CD14-positive monocyte (primary cell): Measurements from ENCODE around the gene ZBTB7C. TPM values are rescaled to one million over a fixed set of nuclear protein-coding genes. Genes with fewer than 3 reads are reported as not detected.

Experiments
- DNase-seq, 3 donors: peaks; one replicate each; pipeline ENCODE4 v3.0.0-alpha.2; 2011 to 2022
- H2AFZ ChIP-seq: 2 replicates; pipeline ENCODE4 v1.6.0; 2012; ENCODE audit warnings: mild to moderate bottlenecking, low read depth, low read length, inconsistent platforms; ENCODE audit not compliant: insufficient read depth, poor library complexity, severe bottlenecking
- H3K27ac ChIP-seq, 2 donors: 1 replicate in 1 of 2; 2 replicates in 1 of 2; pipeline ENCODE4 v1.5.1; 2012 to 2013; ENCODE audit warnings: low read length in 2 of 2, control low read depth in 1 of 2, inconsistent platforms in 1 of 2, low read depth in 1 of 2, mild to moderate bottlenecking in 1 of 2
- H3K27me3 ChIP-seq, 2 donors: one replicate each; pipeline versions ENCODE4 v1.6.0 to v1.6.1; 2011 to 2013; ENCODE audit warnings: low read length in 2 of 2; ENCODE audit not compliant: control insufficient read depth in 2 of 2, insufficient read depth in 2 of 2
- H3K36me3 ChIP-seq, 2 donors: replicated peaks in 1 of 2; 1 replicate in 1 of 2; 2 replicates in 1 of 2; pipeline versions ENCODE4 v1.5.1 to v1.6.1; 2012 to 2013; ENCODE audit warnings: low read length in 2 of 2, control low read depth in 1 of 2, inconsistent platforms in 1 of 2, mild to moderate bottlenecking in 1 of 2; ENCODE audit not compliant: insufficient read depth in 2 of 2, control insufficient read depth in 1 of 2
- H3K4me1 ChIP-seq, 2 donors: 1 replicate in 1 of 2; 2 replicates in 1 of 2; pipeline versions ENCODE4 v1.5.1 to v1.6.1; 2012 to 2013; ENCODE audit warnings: low read length in 2 of 2, control low read depth in 1 of 2, inconsistent platforms in 1 of 2, mild to moderate bottlenecking in 1 of 2, moderate library complexity in 1 of 2; ENCODE audit not compliant: insufficient read depth in 2 of 2, control insufficient read depth in 1 of 2
- H3K4me2 ChIP-seq: replicated peaks from 2 replicates; pipeline ENCODE3; 2012; ENCODE audit warnings: low read length, moderate library complexity, mild to moderate bottlenecking; ENCODE audit not compliant: poor library complexity, severe bottlenecking; ENCODE audit errors: extremely low read depth
- H3K4me3 ChIP-seq, 3 experiments: fragments of 200-600 bp in 1 of 3; sonication (generic) in 1 of 3; replicated peaks in 1 of 3; 1 replicate in 2 of 3; 2 replicates in 1 of 3; pipeline ENCODE4 v1.5.1; 2011 to 2013; ENCODE audit warnings: low read length in 3 of 3, mild to moderate bottlenecking in 3 of 3, control low read depth in 2 of 3, low read depth in 2 of 3, inconsistent platforms in 1 of 3, moderate library complexity in 1 of 3
- H3K79me2 ChIP-seq: 2 replicates; pipeline ENCODE4 v1.6.0; 2012; ENCODE audit warnings: mild to moderate bottlenecking, control low read depth, inconsistent platforms, low read length, moderate library complexity; ENCODE audit not compliant: insufficient read depth
- H3K9ac ChIP-seq: 2 replicates; pipeline ENCODE4 v1.6.0; 2017; ENCODE audit warnings: low read length, mild to moderate bottlenecking; ENCODE audit not compliant: insufficient read depth, poor library complexity, severe bottlenecking
- H3K9me3 ChIP-seq, 2 donors: replicated peaks in 1 of 2; 1 replicate in 1 of 2; 2 replicates in 1 of 2; pipeline versions ENCODE4 v1.5.1 to v1.6.1; 2012 to 2013; ENCODE audit warnings: low read length in 2 of 2, control low read depth in 1 of 2; ENCODE audit not compliant: control insufficient read depth in 1 of 2, insufficient read depth in 1 of 2
- H4K20me1 ChIP-seq: 2 replicates; pipeline ENCODE4 v1.6.0; 2012; ENCODE audit warnings: mild to moderate bottlenecking, low read length, control low read depth, moderate library complexity; ENCODE audit not compliant: insufficient read depth
- H3K27ac Mint-ChIP-seq, 7 donors: one replicate each; pipeline ENCODE4 v1.8.0; 2020; ENCODE audit warnings: mild to moderate bottlenecking in 7 of 7, mixed read lengths in 7 of 7, moderate library complexity in 6 of 7, inconsistent platforms in 2 of 7
- H3K27me3 Mint-ChIP-seq, 3 donors: one replicate each; pipeline ENCODE4 v1.8.0; 2021 to 2022; ENCODE audit warnings: low read depth in 3 of 3, mild to moderate bottlenecking in 3 of 3, mixed read lengths in 3 of 3, moderate library complexity in 3 of 3, inconsistent platforms in 1 of 3
- H3K36me3 Mint-ChIP-seq, 2 donors: one replicate each; pipeline ENCODE4 v1.8.0; 2020; ENCODE audit warnings: mixed read lengths in 2 of 2, inconsistent platforms in 1 of 2, mild to moderate bottlenecking in 1 of 2
- H3K4me1 Mint-ChIP-seq: one replicate; pipeline ENCODE4 v1.8.0; 2020; ENCODE audit warnings: mild to moderate bottlenecking, mixed read lengths
- H3K4me3 Mint-ChIP-seq, 2 donors: one replicate each; pipeline ENCODE4 v1.8.0; 2020; ENCODE audit warnings: mild to moderate bottlenecking in 2 of 2, mixed read lengths in 2 of 2, moderate library complexity in 1 of 2
- H3K9me3 Mint-ChIP-seq, 7 donors: one replicate each; pipeline ENCODE4 v1.8.0; 2020 to 2022; ENCODE audit warnings: mixed read lengths in 7 of 7, mild to moderate bottlenecking in 6 of 7, moderate library complexity in 6 of 7, inconsistent platforms in 2 of 7
- CTCF ChIP-seq: fragments of 200-600 bp; IDR thresholded peaks from one replicate; pipeline ENCODE4 v1.8.0; 2022; ENCODE audit warnings: antibody characterized with exemption, mild to moderate bottlenecking
- WGBS: methylation state at CpG from one replicate; pipeline ENCODE4 v1.1.5; 2013; ENCODE audit warnings: missing lambda C conversion rate; ENCODE audit not compliant: insufficient coverage; 5-methylcytosine and 5-hydroxymethylcytosine counted together
- intact Hi-C, 2 donors: fragments of 100-400 bp; cut with micrococcal nuclease; formaldehyde crosslinking; loops; one replicate each; pipeline versions ENCODE4 v1.15.0 to v1.15.1; 2023
- polyA plus RNA-seq, 3 donors: library from polyadenylated mRNA; depleted of rRNA in 1 of 3; unstranded in 2 of 3; stranded (reverse) in 1 of 3; fragments of 300-500 nt in 2 of 3; fragments of >200 nt in 1 of 3; fragmentation: Illumina TruSeq in 2 of 3; gene quantifications; 1 replicate in 2 of 3; 2 replicates in 1 of 3; pipeline ENCODE4 v1.2.3, GENCODE V29; 2012 to 2021

Gene ZBTB7C
- polyA plus RNA-seq, 3 donors, result 0.03 to 0.09 TPM; not detected in 1

- H3K4me1 ChIP-seq, result no peaks in the 10 kb centered on the region
- H3K27ac ChIP-seq, result no peak overlapping the region
- no peak overlapping the region for H2AFZ ChIP-seq
- H3K4me1 Mint-ChIP-seq, result no peaks in the 10 kb centered on the region
- H3K36me3 ChIP-seq, result no peaks in the 10 kb centered on the region
- no peaks in the 10 kb centered on the region for H4K20me1 ChIP-seq
- H3K27me3 Mint-ChIP-seq, result peaks cover 12 to 13% (median 13%) of the 10 kb centered on the region in 3 donors
- no peak for DNase-seq
- 84% methylated on average over 3 of the region's 6 CpGs for WGBS
- no peak overlapping the region for H3K4me2 ChIP-seq
- peaks cover 0 to 1% (median 0%) of the 10 kb centered on the region in 7 donors for H3K9me3 Mint-ChIP-seq
- intact Hi-C loops, result no loop called here
- no peak overlapping the region for H3K27ac Mint-ChIP-seq
- H3K27me3 ChIP-seq, result no peaks in the 10 kb centered on the region
- H3K4me3 ChIP-seq, result no peak overlapping the region
- no peak overlapping the region for H3K4me3 Mint-ChIP-seq
- H3K9me3 ChIP-seq, result no peaks in the 10 kb centered on the region
- no peaks in the 10 kb centered on the region for H3K79me2 ChIP-seq
- H3K9ac ChIP-seq, result no peak overlapping the region
- no peak for TF ChIP-seq CTCF
- H3K36me3 Mint-ChIP-seq, result no peaks in the 10 kb centered on the region
Measured at GRCh38 chr18:48313792-48314191, 95.4 kb downstream of the ZBTB7C start.

DNA sequence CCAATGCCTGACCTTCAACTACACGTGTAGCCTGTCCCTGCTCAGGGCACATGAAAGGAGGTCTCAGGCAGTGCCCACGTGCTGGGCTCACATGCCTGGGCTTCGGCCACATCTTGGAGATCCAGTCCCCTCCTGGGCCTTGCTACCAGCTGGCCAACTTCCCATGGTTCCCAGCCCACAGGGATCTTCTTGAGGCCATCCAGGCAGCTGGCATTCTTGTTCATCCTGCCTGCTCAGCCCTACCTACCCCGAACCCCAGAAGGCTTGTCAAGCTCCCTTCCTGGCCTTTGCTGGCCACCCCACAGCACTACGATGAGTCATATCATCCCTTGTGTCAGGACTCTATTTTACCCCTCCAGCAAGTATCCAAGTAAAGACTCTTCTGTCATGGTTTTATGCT lies 97.1 kb downstream of the ZBTB7C start:
- H3K4me3 Mint-ChIP-seq, result no peak overlapping the region
- no peaks in the 10 kb centered on the region for H3K36me3 Mint-ChIP-seq
- 90% methylated on average over 4 of the region's 5 CpGs for WGBS
- H3K4me1 ChIP-seq, result no peaks in the 10 kb centered on the region
- H3K4me2 ChIP-seq, result no peak overlapping the region
- no peak overlapping the region for H2AFZ ChIP-seq
- H3K79me2 ChIP-seq, result no peaks in the 10 kb centered on the region
- no peaks in the 10 kb centered on the region for H3K27me3 ChIP-seq
- intact Hi-C loops, result no loop called here
- no peak for DNase-seq
- H4K20me1 ChIP-seq, result no peaks in the 10 kb centered on the region
- H3K4me1 Mint-ChIP-seq, result no peaks in the 10 kb centered on the region
- no peak for TF ChIP-seq CTCF
- no peak overlapping the region for H3K27ac Mint-ChIP-seq
- no peaks in the 10 kb centered on the region for H3K9me3 ChIP-seq
- H3K27me3 Mint-ChIP-seq, result peaks cover 13 to 17% (median 14%) of the 10 kb centered on the region in 3 donors
- no peak overlapping the region for H3K4me3 ChIP-seq
- H3K9me3 Mint-ChIP-seq, result no peaks in the 10 kb centered on the region
- H3K36me3 ChIP-seq, result no peaks in the 10 kb centered on the region
- H3K27ac ChIP-seq, result no peak overlapping the region
- H3K9ac ChIP-seq, result no peak overlapping the region
